Measurements from ENCODE around the gene DDX60. TPM values are rescaled to one million over a fixed set of nuclear protein-coding genes. Genes with fewer than 3 reads are reported as not detected.
"Not testable (repeated sequence)": the region's sequence is repeated elsewhere in the genome, so short reads cannot be mapped to it uniquely, and the experiment has no call there.

The DDX60 gene
- total RNA-seq, 1 donor from 2014 or later: 10.8 TPM

GRCh38 chr4:168304744-168305459 lies 13.7 kb downstream of the DDX60 start:
- no peak for DNase-seq (ENCODE audit: low spot score)
- intact Hi-C loops (cut with DNase I): no loop called here

GRCh38 chr4:168303430-168303829 lies 15.1 kb downstream of the DDX60 start:
- intact Hi-C loops (cut with DNase I); DNase-seq (ENCODE audit: low spot score): not testable (repeated sequence)

GRCh38 chr4:168293386-168293975 lies 25.1 kb downstream of the DDX60 start:
- intact Hi-C loops (cut with DNase I): no loop called here
- no peak for DNase-seq (ENCODE audit: low spot score)

GRCh38 chr4:168291242-168291641 lies 27.3 kb downstream of the DDX60 start:
- intact Hi-C loops (cut with DNase I): no loop called here
- no peak for DNase-seq (ENCODE audit: low spot score)

- intact Hi-C loops (cut with DNase I): not testable (repeated sequence)
Measured at GRCh38 chr4:168285850-168286249, 32.7 kb downstream of the DDX60 start.

GRCh38 chr4:168279556-168279955 lies 39.0 kb downstream of the DDX60 start:
- no peak for DNase-seq (ENCODE audit: low spot score)
- intact Hi-C loops (cut with DNase I): no loop called here

More at GRCh38 chr4:168285850-168286249, 32.7 kb downstream of the DDX60 start:
- not testable (repeated sequence) for DNase-seq (ENCODE audit: low spot score)

GRCh38 chr4:168275836-168276235 lies 42.7 kb downstream of the DDX60 start:
- intact Hi-C loops (cut with DNase I): no loop called here

GRCh38 chr4:168274871-168275270 lies 43.7 kb downstream of the DDX60 start:
- DNase-seq (ENCODE audit: low spot score): no peak
- intact Hi-C loops (cut with DNase I): no loop called here

More at GRCh38 chr4:168275836-168276235, 42.7 kb downstream of the DDX60 start:
- no peak for DNase-seq (ENCODE audit: low spot score)

- intact Hi-C loops (cut with DNase I): no loop called here
- DNase-seq (ENCODE audit: low spot score): no peak
Measured at GRCh38 chr4:168273838-168274237, 44.7 kb downstream of the DDX60 start.

- intact Hi-C loops (cut with DNase I): no loop called here
- DNase-seq (ENCODE audit: low spot score): no peak
Measured at GRCh38 chr4:168272488-168272887, 46.1 kb downstream of the DDX60 start.

- no peak for DNase-seq (ENCODE audit: low spot score)
- intact Hi-C loops (cut with DNase I): no loop called here
Measured at GRCh38 chr4:168269896-168270295, 48.7 kb downstream of the DDX60 start.

- DNase-seq (ENCODE audit: low spot score): no peak
- intact Hi-C loops (cut with DNase I): no loop called here
Measured at GRCh38 chr4:168265327-168265726, 53.2 kb downstream of the DDX60 start.

GRCh38 chr4:168264903-168265302 lies 53.6 kb downstream of the DDX60 start:
- no peak for DNase-seq (ENCODE audit: low spot score)
- intact Hi-C loops (cut with DNase I): loop anchor here (5.0 kb wide), 1 partner anchor 232 kb away; the partner anchor contains the start of gene PALLD

- DNase-seq (ENCODE audit: low spot score): no peak
- intact Hi-C loops (cut with DNase I): loop anchor here (5.0 kb wide), 1 partner anchor 234 kb away; the partner anchor contains the start of gene PALLD
Measured at GRCh38 chr4:168263039-168263438, 55.5 kb downstream of the DDX60 start.

- intact Hi-C loops (cut with DNase I): loop anchor here (5.0 to 10.0 kb wide), 2 partner anchors 74 to 153 kb away; no protein-coding TSS in a partner anchor
Measured at GRCh38 chr4:168259096-168259495, 59.5 kb downstream of the DDX60 start.

GRCh38 chr4:168257768-168258167 lies 60.8 kb downstream of the DDX60 start:
- intact Hi-C loops (cut with DNase I): loop anchor here (5.0 to 10.0 kb wide), 2 partner anchors 73 to 155 kb away; no protein-coding TSS in a partner anchor
- DNase-seq (ENCODE audit: low spot score): no peak

More at GRCh38 chr4:168259096-168259495, 59.5 kb downstream of the DDX60 start:
- no peak for DNase-seq (ENCODE audit: low spot score)

- no peak for DNase-seq (ENCODE audit: low spot score)
- intact Hi-C loops (cut with DNase I): no loop called here
Measured at GRCh38 chr4:168248176-168248710, 70.3 kb downstream of the DDX60 start.

- no peak for DNase-seq (ENCODE audit: low spot score)
- intact Hi-C loops (cut with DNase I): no loop called here
Measured at GRCh38 chr4:168247603-168248002, 70.9 kb downstream of the DDX60 start.

- intact Hi-C loops (cut with DNase I): no loop called here
- no peak for DNase-seq (ENCODE audit: low spot score)
Measured at GRCh38 chr4:168241953-168242352, 76.6 kb downstream of the DDX60 start.

GRCh38 chr4:168240821-168241220 lies 77.7 kb downstream of the DDX60 start:
- no peak for DNase-seq (ENCODE audit: low spot score)
- intact Hi-C loops (cut with DNase I): no loop called here

- no peak for DNase-seq (ENCODE audit: low spot score)
- intact Hi-C loops (cut with DNase I): no loop called here
Measured at GRCh38 chr4:168221301-168221700, 97.3 kb downstream of the DDX60 start.
